Thyroid gland (tissue), 4 donors: ENCODE measurements around the gene QKI.

Source experiments
- CTCF ChIP-seq, 6 experiments: fragments of 200-600 bp in 3 of 6; fragments of 450-650 bp in 3 of 6; sonication (generic) in 3 of 6; IDR thresholded peaks; one replicate each; pipeline ENCODE4 v1.5.1; 2016 to 2019; ENCODE audit warnings: antibody characterized with exemption in 6 of 6, mild to moderate bottlenecking in 2 of 6, inconsistent platforms in 1 of 6, moderate library complexity in 1 of 6
- POLR2A ChIP-seq, 2 donors: fragments of 450-650 bp; IDR thresholded peaks; one replicate each; pipeline ENCODE4 v1.6.1; 2017; ENCODE audit warnings: antibody characterized with exemption in 2 of 2, mild to moderate bottlenecking in 2 of 2, moderate library complexity in 1 of 2

GRCh38 chr6:163402616-163403015, 11.9 kb upstream of the QKI start:
- no peak for TF ChIP-seq CTCF (IDR thresholded peaks at IDR 0.05)
- TF ChIP-seq POLR2A (IDR thresholded peaks at IDR 0.05): no peak
